Putamen (tissue), 1 donor: ENCODE results near the gene PANK4.
A peak's percentile ranks its signal among the peaks of the same experiment; 100 is the strongest.
"Not testable (repeated sequence)": the region's sequence is repeated elsewhere in the genome, so short reads cannot be mapped to it uniquely, and the experiment has no call there.

Source experiments
- DNase-seq: peaks from one replicate; pipeline ENCODE4 v3.0.0-alpha.2; 2016; ENCODE audit warnings: low spot score

The PANK4 gene

DNA sequence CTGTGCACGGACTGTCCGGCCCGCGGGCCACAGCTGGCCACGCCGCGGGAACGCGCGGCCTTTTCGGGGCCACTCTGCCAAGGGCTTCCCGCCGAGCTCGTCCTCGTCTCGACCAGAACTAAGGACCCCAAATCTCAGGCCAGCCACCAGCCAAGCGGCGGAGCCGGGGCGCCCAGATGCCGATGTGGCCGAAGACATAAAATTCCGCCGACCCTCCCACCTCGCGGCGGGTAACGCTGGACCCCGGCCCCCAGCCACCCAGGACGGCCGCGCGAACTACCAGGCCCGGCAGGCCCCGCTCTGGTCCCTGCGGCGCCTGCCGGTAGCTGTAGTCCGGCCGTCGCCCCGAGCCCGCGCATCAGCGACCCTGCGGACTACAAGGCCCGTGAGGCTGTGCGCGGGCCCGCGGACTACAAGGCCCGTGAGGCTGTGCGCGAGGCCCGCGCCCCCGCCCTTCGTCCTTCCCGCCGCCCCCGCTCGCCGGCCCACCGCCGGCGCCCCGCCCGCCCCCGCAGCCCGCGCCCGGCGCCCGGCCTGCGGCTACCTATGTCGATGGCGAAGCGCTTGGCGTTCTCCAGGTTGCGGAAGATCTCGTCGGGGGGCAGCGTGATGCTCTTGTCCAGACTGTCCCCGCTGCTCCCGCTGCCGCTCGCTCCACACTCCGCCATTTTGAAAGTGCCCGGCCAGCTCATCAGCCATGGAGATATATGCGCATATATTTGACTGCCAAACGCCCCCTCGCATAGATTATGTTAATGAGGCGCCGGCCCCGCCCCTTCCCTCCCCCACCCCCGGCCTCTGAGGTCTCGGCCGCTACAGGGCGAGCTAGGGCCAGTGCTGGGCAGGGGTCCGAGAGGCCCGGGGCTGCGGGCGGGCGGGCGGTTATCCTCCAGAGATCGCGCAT is at the start of gene PANK4:
TSS of gene PANK4 (minus strand) at position 677 of the 904 bp plus-strand sequence. CDS start at position 668, 9 bp downstream.
- peak; percentile 93 for DNase-seq

GRCh38 chr1:2574350-2574749 is 48.0 kb upstream of the PANK4 start:
- DNase-seq = no peak

GRCh38 chr1:2573250-2573920 is 47.0 kb upstream of the PANK4 start:
- DNase-seq = no peak

DNA sequence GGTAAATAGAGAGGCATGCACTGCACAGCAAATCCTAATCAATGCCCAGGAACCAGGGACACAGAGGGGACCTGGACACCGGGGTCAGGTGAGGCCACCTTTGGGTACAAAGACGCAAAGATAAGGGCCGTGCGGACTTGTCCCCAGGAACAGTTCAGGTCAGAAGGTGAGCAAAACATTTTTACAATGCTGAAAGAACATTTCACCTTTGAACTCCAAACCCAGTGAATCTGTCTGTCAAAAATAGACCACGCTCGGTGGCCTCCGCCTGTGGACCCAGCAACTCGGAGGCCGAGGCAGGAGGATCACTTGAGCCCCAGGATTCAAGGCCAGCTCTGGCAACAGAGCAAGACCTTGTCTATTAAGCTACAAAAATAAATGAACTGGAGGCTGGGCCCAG is 45.0 kb upstream of the PANK4 start:
- no peak for DNase-seq

GRCh38 chr1:2570332-2570731 is 43.9 kb upstream of the PANK4 start:
- no peak for DNase-seq

DNA sequence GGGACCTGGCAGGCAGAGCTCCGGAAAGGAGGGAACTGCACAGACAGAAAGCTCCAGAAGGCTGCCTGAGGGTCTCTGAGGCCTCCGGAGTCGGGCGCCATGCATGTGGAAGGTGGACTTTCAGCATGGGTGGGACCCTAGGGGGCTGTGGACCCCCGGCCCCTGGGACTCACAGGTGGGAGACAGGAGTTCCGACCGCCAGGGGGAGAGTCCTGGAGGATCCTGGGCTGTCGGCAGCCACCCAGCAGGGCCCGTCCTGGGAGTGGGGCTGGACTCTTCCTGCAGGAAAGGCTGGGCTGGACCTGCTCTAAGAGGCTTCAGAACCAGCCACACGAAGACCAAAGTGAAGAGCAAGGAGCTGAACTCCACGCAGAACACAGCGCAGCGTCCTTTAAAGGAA is 43.3 kb upstream of the PANK4 start:
- not testable (repeated sequence) for DNase-seq

DNA sequence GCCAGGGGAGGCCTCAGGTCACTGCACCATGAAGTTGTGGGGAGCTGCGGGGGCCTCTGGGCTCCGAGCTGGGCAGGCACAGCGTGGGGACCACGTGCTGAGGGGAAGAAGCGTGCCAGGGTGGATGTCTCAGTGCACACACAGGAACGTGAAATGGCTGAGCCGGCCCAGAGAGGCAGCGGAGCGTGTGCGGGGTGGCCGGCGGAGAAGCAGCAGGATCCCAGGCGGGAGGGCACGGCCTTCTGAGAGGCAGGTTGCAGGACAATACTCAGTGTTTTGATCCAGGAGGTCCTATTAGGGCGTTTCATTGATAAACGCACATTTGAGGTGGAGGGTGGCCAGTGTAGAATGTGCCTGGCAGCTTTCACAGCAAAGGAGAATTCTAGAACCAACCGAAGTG is 42.7 kb upstream of the PANK4 start:
- no peak for DNase-seq

GRCh38 chr1:2568187-2568816 is 41.9 kb upstream of the PANK4 start:
- not testable (repeated sequence) for DNase-seq

- no peak for DNase-seq
These were observed 40.8 kb upstream of the PANK4 start for GRCh38 chr1:2567083-2567679.

- DNase-seq = no peak
These were observed 40.0 kb upstream of the PANK4 start for GRCh38 chr1:2566101-2567045.

GRCh38 chr1:2564815-2565374 is 38.5 kb upstream of the PANK4 start:
- DNase-seq = no peak

DNA sequence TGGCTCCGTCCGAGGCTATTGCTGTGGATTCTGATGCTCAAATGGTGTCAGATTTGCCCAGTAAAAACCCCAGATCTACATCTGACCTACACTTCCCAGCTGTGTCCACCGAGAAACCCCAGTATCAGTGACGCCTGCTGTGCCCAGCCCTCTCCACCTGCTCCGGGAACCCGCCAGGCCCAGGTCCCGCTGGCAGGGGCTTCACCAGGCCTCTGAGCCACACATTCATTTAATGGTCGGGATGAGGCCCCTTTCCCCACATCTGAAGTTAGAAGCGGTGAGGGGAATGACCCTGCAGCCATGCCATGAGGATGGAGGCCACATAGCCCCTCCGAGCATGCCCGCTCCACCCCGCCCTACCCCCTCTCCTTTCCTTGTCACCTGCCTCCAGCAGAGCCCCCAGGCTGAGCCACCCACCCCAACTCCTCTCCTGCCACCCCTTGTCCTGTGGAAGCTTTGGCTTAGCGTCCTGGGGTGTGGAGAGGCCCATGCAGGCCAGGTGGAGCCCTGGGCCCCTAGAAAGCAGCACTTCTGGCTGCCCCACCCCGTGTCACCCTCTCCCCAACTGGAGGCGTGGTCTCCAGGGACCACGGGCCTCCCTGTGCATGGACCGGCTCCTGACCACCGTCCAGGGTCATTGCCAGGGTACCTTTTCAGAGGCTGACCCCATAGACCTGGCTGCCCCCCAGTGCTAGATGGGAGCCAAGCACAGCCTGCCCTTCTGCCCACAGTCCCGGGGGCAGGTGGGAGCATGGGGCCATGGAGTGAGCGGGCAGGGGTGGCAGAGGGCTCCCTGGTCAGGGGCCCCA is 37.8 kb upstream of the PANK4 start:
- no peak for DNase-seq

- no peak for DNase-seq
These were observed 36.8 kb upstream of the PANK4 start for GRCh38 chr1:2563205-2563604.

DNA sequence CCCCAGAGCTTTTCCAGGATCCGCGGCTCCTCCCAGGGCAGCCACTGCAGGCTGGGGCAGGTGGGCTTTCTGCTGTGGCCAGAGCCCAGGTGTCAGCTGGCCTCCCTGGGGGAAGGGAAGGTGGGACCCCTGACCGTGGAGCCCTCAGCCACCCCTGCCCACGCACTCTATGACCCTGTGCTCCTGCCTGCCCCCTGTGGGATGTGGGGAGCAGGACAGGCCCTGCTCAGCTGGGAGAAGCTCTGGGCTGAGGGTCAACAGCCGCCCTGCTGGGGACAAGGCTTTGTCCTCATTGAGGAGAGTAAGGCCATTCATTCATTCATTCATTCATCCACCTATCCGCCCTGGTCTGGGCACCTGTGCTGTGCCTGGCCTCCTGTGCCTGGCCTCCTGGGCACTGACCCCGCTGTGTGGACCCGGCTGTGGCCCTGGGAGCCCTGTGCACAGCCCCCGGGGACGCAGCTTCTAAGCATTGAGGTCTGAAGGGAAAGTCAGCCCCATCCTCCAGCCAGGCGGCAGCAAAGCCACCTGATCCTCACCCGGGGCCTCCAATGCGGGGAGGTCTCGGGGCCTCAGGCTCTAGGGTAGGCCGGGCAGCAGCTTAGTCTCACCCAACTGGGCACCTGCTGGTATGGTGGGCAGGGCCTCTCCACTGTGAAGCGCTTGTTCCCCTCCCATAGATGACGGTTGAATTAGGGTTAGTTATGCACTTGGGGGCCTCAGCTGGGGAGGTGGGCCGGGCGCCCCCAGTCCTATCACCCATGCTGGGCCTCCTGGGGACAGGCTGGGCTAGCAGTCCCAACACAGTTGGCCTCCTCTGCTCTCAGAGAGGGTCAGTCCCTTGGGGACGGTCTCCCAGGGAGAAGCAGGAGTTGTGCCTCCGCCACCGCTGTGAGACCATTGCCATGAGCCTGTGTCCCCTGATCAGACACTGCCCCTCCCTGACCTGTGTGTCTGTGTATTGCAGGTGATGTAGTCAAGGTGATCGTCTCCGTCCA is 35.8 kb upstream of the PANK4 start:
- DNase-seq = no peak

DNA sequence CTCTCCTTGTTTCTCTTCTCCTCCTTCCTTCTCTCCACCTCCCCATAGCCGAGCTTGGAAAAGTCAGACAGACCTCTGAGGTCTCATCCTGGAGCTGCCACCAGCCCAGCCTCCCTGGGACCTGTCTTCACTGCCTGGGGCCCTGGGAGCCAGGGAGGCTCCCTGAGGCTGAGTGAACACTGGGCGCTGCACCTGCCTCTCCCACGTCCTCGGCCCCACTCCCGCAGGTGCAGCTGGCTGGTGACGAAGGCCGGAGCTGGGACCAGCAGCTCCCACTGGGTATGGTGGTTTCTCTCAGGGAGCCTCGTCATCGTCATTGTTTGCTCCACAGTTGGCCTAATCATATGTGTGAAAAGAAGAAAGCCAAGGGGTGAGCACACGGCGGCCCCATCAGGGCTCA is 35.0 kb upstream of the PANK4 start:
- no peak for DNase-seq

DNA sequence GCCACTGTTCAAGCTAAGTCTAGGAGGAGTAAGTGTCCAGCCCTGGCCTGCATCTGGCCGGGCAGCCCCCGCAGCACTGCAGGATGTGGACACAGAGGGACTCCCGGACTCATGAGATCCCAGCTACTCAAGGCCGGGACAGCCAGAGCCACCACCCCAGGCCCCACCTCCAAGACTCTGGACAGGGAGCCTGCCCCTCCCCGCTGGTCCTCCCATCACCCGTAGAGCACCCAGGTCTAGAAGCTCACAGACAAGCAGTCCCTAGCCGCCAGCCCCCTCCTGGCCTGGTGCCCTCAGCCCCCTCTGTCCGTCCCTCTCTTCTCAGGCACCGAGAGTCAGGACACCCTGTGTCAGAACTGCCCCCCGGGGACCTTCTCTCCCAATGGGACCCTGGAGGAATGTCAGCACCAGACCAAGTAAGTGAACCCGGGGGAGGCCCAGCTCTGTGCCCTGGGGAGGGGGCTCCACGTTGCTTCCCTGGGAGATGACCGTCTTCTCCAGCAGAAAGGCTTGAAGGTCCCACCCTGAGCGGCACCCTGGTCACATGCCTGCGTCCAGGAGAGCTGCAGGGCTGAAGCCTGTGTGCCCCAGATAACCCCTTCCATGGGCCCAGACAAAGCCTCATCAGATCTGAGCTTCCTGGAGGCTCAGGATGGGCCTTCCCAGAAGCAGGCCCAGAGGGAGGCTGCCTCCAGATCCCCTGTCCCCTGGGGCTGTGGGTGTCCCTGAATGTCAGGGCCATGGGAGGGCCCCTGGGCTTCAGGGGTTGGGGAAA is 34.1 kb upstream of the PANK4 start:
- DNase-seq = no peak

GRCh38 chr1:2559509-2560298 is 33.3 kb upstream of the PANK4 start:
- no peak for DNase-seq
